ENCODE data around the gene NR6A1. TPM values are rescaled to one million over a fixed set of nuclear protein-coding genes. Genes with fewer than 3 reads are reported as not detected.

Gene NR6A1
- total RNA-seq, 1 donor from 2014 or later = 63.8 TPM

DNA sequence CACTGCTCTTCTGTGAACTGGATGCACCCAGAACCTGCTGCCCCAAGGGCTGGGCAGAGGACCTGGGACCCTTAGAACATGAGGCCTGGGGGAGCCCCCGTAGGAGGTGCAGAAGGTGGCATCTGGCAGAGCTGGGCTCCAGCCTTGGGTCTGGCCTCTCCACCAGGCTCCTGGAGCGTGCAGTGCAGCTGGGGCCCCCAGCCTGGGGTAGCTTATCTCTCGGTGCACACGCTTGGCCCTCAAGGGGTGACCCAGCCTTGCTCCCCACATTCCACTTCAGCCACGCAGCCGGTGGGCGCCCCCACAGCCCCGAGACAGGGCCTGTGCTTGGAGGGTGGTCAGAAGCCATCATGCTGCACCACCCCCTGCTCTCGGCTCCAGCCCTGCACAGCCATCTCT is 258.3 kb downstream of the NR6A1 start:
- Mint-ChIP-seq H3K27ac (ENCODE audit: unreplicated experiment) (no peak overlapping the region), H3K9me3 (ENCODE audit: unreplicated experiment) (no peaks in the 10 kb centered on the region), H3K27me3 (ENCODE audit: unreplicated experiment) (peaks cover 7% of the 10 kb centered on the region), H3K4me3 (ENCODE audit: unreplicated experiment) (peak overlapping the region; percentile 24), H3K4me1 (ENCODE audit: unreplicated experiment) (peaks cover 43% of the 10 kb centered on the region), H3K36me3 (ENCODE audit: low read depth, unreplicated experiment) (peaks cover 13% of the 10 kb centered on the region)
- DNase-seq (ENCODE audit: low spot score) = no peak
- TF ChIP-seq, protein P1, sequence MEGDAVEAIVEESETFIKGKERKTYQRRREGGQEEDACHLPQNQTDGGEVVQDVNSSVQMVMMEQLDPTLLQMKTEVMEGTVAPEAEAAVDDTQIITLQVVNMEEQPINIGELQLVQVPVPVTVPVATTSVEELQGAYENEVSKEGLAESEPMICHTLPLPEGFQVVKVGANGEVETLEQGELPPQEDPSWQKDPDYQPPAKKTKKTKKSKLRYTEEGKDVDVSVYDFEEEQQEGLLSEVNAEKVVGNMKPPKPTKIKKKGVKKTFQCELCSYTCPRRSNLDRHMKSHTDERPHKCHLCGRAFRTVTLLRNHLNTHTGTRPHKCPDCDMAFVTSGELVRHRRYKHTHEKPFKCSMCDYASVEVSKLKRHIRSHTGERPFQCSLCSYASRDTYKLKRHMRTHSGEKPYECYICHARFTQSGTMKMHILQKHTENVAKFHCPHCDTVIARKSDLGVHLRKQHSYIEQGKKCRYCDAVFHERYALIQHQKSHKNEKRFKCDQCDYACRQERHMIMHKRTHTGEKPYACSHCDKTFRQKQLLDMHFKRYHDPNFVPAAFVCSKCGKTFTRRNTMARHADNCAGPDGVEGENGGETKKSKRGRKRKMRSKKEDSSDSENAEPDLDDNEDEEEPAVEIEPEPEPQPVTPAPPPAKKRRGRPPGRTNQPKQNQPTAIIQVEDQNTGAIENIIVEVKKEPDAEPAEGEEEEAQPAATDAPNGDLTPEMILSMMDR (IDR thresholded peaks at IDR 0.05; ENCODE audit: unreplicated experiment) = no peak

DNA sequence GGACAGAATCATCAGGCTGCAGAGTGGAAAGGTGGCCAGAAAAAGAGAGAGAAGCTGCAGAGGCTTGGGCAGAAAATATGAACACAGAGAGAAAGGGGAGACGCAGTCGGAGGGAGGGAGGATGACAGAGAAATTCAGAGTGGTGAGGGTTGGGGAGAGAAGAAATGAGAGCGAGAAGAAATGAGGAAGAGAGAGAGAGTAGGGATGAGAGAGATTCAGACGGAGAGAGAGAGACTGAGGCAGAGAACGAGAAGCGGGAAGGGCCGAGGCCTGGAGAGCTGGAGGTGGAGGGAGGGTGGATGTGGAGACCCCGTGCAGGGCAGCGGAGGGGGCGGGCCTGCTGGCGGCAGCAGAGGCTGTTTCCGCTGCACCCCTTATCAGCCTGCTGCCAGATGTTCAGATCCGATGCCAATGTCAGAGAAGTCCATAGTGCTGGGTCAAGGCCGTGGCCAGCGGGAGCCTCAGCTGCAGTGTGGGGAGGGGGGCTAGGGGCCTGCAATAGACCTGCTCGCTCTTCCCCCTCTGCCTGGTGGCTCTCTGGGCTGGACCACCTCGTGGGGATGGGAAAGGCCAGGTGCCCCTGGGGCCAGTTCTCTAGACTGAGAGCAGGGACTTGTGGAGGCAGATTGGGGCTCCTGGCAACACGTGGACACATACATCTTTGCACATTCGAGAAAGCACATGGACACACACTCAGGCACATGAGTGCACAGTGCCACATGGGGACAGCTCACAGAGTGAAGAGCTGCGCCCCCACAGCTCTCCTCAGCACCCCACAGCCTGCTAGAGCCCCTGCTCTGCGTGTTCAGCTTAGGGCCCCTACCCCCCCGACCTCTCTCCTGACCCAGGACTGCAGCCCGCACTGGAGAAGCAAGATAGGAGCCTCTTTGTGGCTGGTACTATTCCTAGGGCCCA is 259.0 kb downstream of the NR6A1 start:
- Mint-ChIP-seq H3K4me3 (ENCODE audit: unreplicated experiment) (peak overlapping the region; percentile 27), H3K36me3 (ENCODE audit: low read depth, unreplicated experiment) (peaks cover 11% of the 10 kb centered on the region), H3K27ac (ENCODE audit: unreplicated experiment) (peak overlapping the region; percentile 34), H3K4me1 (ENCODE audit: unreplicated experiment) (peaks cover 36% of the 10 kb centered on the region), H3K27me3 (ENCODE audit: unreplicated experiment) (peaks cover 7% of the 10 kb centered on the region), H3K9me3 (ENCODE audit: unreplicated experiment) (no peaks in the 10 kb centered on the region)
- DNase-seq (ENCODE audit: low spot score) = no peak
- TF ChIP-seq, protein P1 (IDR thresholded peaks at IDR 0.05; ENCODE audit: unreplicated experiment) = no peak

DNA sequence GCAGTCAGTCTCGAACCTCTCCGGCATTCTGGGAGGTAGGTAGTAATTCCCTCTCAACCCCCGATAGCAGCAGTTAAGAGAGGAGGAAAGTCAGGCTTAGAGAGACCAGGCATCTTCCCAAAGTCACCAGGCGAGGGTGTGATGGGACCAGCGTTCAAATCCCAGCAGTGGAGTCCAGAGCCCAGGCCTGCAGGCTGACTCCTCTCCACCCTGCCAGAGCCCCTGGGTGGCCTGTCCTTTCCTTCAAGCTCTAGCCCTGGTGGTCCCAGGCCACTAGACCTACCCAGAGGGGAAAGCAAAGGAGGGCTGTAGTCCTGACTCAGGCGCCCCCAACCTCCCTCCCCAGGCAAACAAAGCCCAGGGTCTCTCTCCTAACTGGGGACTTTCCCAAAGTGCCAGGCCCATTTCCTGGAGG is 259.7 kb downstream of the NR6A1 start:
- no peak overlapping the region for H3K27ac Mint-ChIP-seq (ENCODE audit: unreplicated experiment)
- H3K27me3 Mint-ChIP-seq (ENCODE audit: unreplicated experiment) = peaks cover 5% of the 10 kb centered on the region
- H3K4me3 Mint-ChIP-seq (ENCODE audit: unreplicated experiment) = no peak overlapping the region
- H3K9me3 Mint-ChIP-seq (ENCODE audit: unreplicated experiment) = no peaks in the 10 kb centered on the region
- TF ChIP-seq, protein P1 (IDR thresholded peaks at IDR 0.05; ENCODE audit: unreplicated experiment) = no peak
- peaks cover 4% of the 10 kb centered on the region for H3K36me3 Mint-ChIP-seq (ENCODE audit: low read depth, unreplicated experiment)
- peaks cover 34% of the 10 kb centered on the region for H3K4me1 Mint-ChIP-seq (ENCODE audit: unreplicated experiment)
- DNase-seq (ENCODE audit: low spot score) = no peak

DNA sequence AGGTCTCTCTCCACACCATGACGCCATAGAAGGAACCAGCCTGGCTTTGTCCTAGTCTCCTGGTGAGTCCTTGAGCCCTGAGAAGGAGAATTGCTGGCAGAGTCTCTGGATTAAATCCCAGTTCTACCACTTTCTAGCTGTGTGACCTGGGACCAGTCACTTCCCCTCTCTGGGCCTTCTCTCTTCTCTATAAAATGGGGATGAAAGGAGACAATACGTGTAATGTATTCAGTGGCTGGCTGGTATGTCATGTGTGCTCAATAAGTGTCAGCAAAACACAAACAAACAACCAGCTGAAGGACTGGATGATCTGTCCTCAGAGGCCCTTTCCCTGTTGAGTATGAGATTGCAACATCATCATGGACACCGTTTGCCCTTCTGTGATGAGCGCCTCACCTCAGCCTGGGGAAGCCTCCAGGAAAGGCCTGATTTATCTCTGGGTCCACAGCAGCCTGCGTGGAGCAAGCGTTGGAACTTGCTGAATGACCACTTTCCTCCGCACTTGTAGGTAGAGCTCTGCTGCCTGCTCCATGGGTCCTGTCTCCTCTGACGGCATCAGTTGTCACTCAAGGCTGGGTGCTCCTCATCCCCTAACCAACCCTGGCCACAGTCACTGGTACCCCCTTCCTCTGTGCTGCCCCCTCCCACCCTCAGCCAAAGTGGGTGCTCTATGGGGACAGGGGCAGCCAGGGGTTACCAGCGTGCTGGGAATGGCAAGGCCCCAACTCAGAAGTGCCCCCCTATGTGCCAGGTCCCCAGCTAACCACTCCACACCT is 260.3 kb downstream of the NR6A1 start:
- H3K9me3 Mint-ChIP-seq (ENCODE audit: unreplicated experiment) = no peaks in the 10 kb centered on the region
- peaks cover 34% of the 10 kb centered on the region for H3K4me1 Mint-ChIP-seq (ENCODE audit: unreplicated experiment)
- no peak overlapping the region for H3K27ac Mint-ChIP-seq (ENCODE audit: unreplicated experiment)
- no peak overlapping the region for H3K4me3 Mint-ChIP-seq (ENCODE audit: unreplicated experiment)
- TF ChIP-seq, protein P1 (IDR thresholded peaks at IDR 0.05; ENCODE audit: unreplicated experiment) = no peak
- H3K36me3 Mint-ChIP-seq (ENCODE audit: low read depth, unreplicated experiment) = peaks cover 4% of the 10 kb centered on the region
- DNase-seq (ENCODE audit: low spot score) = no peak
- H3K27me3 Mint-ChIP-seq (ENCODE audit: unreplicated experiment) = peaks cover 7% of the 10 kb centered on the region

Data from endothelial cell (in vitro differentiated cells).